DND-41 (cell line): ENCODE results near the gene CCDC6.

Experiments
- ATAC-seq: fragments of 200-7000 bp; cut with Tn5 transposase; 3 replicates; pipeline ENCODE4 v1.9.1; 2021; ENCODE audit warnings: low read depth; ENCODE audit not compliant: insufficient read depth
- DNase-seq: peaks from one replicate; pipeline ENCODE4 v3.0.0-alpha.2; 2020
- H2AFZ ChIP-seq: 2 replicates; pipeline ENCODE4 v1.6.0; 2012; ENCODE audit warnings: low read depth, low read length
- H3K27ac ChIP-seq: 2 replicates; pipeline ENCODE4 v1.5.1; 2012; ENCODE audit warnings: low read length, inconsistent platforms
- H3K27me3 ChIP-seq: fragments of 200-600 bp; sonication (generic); 2 replicates; pipeline ENCODE4 v1.6.0; 2012; ENCODE audit warnings: low read length, mild to moderate bottlenecking, inconsistent platforms; ENCODE audit not compliant: insufficient read depth, poor library complexity
- H3K36me3 ChIP-seq: 2 replicates; pipeline ENCODE4 v1.5.1; 2012; ENCODE audit warnings: low read length, inconsistent platforms; ENCODE audit not compliant: insufficient read depth
- H3K4me1 ChIP-seq: 2 replicates; pipeline ENCODE4 v1.5.1; 2012; ENCODE audit warnings: mild to moderate bottlenecking, low read length; ENCODE audit not compliant: insufficient read depth
- H3K4me2 ChIP-seq: 2 replicates; pipeline ENCODE4 v1.6.0; 2012; ENCODE audit warnings: mild to moderate bottlenecking, moderate library complexity, low read length, inconsistent platforms; ENCODE audit not compliant: insufficient read depth
- H3K4me3 ChIP-seq, 2 experiments: fragments of 200-600 bp in 1 of 2; shearing (Covaris generic) in 1 of 2; 2 replicates each; pipeline ENCODE4 v1.5.1; 2012 to 2016; ENCODE audit warnings: inconsistent platforms in 2 of 2, low read length in 2 of 2, mild to moderate bottlenecking in 2 of 2, low read depth in 1 of 2, moderate library complexity in 1 of 2
- H3K79me2 ChIP-seq: 2 replicates; pipeline ENCODE4 v1.6.0; 2012; ENCODE audit warnings: low read length, inconsistent platforms; ENCODE audit not compliant: insufficient read depth
- H3K9ac ChIP-seq: 2 replicates; pipeline ENCODE4 v1.6.0; 2012; ENCODE audit warnings: low read depth, mild to moderate bottlenecking, inconsistent platforms, low read length, moderate library complexity
- H3K9me3 ChIP-seq: 2 replicates; pipeline ENCODE4 v1.5.1; 2012; ENCODE audit warnings: low read length, moderate library complexity, mild to moderate bottlenecking, inconsistent platforms; ENCODE audit not compliant: insufficient read depth, severe bottlenecking
- H4K20me1 ChIP-seq: 2 replicates; pipeline ENCODE4 v1.6.0; 2012; ENCODE audit warnings: low read length; ENCODE audit not compliant: insufficient read depth
- EZH2 ChIP-seq: IDR thresholded peaks from 3 replicates; pipeline ENCODE4 v1.6.1; 2012; ENCODE audit warnings: borderline replicate concordance, low read depth, mild to moderate bottlenecking, moderate library complexity, low read length, inconsistent platforms; ENCODE audit not compliant: severe bottlenecking
- TF ChIP-seq, protein P1 (sequence below): IDR thresholded peaks from 2 replicates; pipeline ENCODE4 v1.5.1; 2012; ENCODE audit warnings: borderline replicate concordance, low read length, moderate library complexity, mild to moderate bottlenecking; ENCODE audit not compliant: poor library complexity, severe bottlenecking; ENCODE audit errors: extremely low read depth

Gene CCDC6

GRCh38 chr10:59894114-59894513 lies 12.2 kb downstream of the CCDC6 start:
- TF ChIP-seq, protein P1, sequence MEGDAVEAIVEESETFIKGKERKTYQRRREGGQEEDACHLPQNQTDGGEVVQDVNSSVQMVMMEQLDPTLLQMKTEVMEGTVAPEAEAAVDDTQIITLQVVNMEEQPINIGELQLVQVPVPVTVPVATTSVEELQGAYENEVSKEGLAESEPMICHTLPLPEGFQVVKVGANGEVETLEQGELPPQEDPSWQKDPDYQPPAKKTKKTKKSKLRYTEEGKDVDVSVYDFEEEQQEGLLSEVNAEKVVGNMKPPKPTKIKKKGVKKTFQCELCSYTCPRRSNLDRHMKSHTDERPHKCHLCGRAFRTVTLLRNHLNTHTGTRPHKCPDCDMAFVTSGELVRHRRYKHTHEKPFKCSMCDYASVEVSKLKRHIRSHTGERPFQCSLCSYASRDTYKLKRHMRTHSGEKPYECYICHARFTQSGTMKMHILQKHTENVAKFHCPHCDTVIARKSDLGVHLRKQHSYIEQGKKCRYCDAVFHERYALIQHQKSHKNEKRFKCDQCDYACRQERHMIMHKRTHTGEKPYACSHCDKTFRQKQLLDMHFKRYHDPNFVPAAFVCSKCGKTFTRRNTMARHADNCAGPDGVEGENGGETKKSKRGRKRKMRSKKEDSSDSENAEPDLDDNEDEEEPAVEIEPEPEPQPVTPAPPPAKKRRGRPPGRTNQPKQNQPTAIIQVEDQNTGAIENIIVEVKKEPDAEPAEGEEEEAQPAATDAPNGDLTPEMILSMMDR: no peak
- TF ChIP-seq EZH2: no peak
- Histone ChIP-seq H4K20me1 (peaks cover 72% of the 10 kb centered on the region), H3K36me3 (peaks cover 19% of the 10 kb centered on the region), H3K4me2 (no peak overlapping the region), H3K9ac (no peak overlapping the region), H3K9me3 (no peaks in the 10 kb centered on the region), H3K4me1 (no peaks in the 10 kb centered on the region), H3K27me3 (no peaks in the 10 kb centered on the region), H2AFZ (no peak overlapping the region), H3K4me3 (no peak overlapping the region), H3K79me2 (peaks cover 96% of the 10 kb centered on the region), H3K27ac (no peak overlapping the region)
- no peak for DNase-seq
- no peak for ATAC-seq

DNA sequence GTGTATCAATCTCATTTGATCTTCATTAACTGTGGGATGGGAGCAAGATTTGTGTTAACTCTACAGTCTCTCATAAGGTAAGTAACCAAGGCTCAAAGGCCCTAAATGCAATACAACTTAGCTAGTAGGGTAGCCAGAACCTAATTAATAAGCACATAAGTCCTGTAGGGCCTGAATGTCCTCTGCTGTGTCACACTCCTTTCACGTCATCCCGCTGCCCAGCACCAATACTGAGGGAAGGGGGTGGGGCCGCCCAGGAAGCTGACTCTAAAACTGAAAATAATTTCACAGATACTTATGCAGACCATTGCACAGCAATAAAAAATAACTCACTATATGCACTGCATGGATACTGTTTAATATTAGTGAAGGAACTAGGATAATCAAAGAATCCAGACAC lies 13.7 kb downstream of the CCDC6 start:
- Histone ChIP-seq H3K27ac (no peak overlapping the region), H4K20me1 (peaks cover 72% of the 10 kb centered on the region), H3K9me3 (no peaks in the 10 kb centered on the region), H3K4me2 (no peak overlapping the region), H3K4me1 (no peaks in the 10 kb centered on the region), H3K9ac (no peak overlapping the region), H3K36me3 (peaks cover 28% of the 10 kb centered on the region), H2AFZ (no peak overlapping the region), H3K4me3 (no peak overlapping the region), H3K27me3 (no peaks in the 10 kb centered on the region), H3K79me2 (peaks cover 96% of the 10 kb centered on the region)
- no peak for TF ChIP-seq EZH2
- TF ChIP-seq, protein P1: no peak
- no peak for ATAC-seq
- no peak for DNase-seq

DNA sequence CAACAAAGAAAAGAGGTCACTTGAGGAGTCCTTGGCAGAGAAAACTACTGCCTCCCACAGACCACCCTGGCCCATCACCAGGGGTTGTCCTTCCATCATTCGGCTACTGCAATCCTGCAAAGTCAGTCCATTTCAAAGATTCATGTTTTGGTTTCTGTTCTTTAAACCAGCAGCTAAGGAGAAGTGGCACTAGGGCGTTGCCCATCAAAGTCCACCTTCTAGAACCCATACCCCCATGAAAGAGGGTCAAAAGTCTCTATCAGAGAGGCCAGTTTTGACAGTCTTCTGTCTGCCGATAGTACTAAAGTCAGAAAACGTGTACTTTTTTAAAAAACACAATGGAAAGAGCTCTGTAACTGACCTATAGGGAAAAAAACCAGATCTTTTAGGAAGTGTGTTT lies 14.4 kb downstream of the CCDC6 start:
- H3K9me3 ChIP-seq: no peaks in the 10 kb centered on the region
- H3K27ac ChIP-seq: no peak overlapping the region
- DNase-seq: no peak
- peaks cover 28% of the 10 kb centered on the region for H3K36me3 ChIP-seq
- H3K4me3 ChIP-seq: no peak overlapping the region
- H2AFZ ChIP-seq: no peak overlapping the region
- ATAC-seq: no peak
- no peak overlapping the region for H3K9ac ChIP-seq
- peaks cover 75% of the 10 kb centered on the region for H4K20me1 ChIP-seq
- H3K4me2 ChIP-seq: no peak overlapping the region
- no peaks in the 10 kb centered on the region for H3K27me3 ChIP-seq
- no peaks in the 10 kb centered on the region for H3K4me1 ChIP-seq
- H3K79me2 ChIP-seq: peaks cover 98% of the 10 kb centered on the region
- TF ChIP-seq, protein P1: no peak

DNA sequence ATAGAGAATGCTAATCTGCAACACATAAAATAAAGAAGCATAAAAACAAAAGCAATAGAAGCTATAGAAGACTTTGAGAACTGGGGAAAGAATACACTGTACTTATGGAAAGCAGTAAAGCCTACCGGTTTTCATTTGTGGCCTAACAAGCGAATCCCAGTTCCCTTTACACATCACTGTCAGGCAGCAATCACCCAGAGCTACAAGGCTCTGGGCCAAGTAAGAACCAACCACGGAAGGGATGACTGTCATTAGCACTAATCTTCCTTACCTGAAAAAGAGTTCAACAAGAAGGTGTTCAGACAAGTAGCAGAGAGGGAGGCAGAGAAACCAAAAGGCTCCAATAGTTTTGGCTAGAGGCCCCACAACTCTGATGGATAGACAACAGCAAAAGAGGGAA lies 15.0 kb downstream of the CCDC6 start:
- Histone ChIP-seq H3K36me3 (peaks cover 28% of the 10 kb centered on the region), H3K79me2 (peaks cover 98% of the 10 kb centered on the region), H3K27me3 (no peaks in the 10 kb centered on the region), H3K9ac (no peak overlapping the region), H3K4me3 (no peak overlapping the region), H3K27ac (no peak overlapping the region), H4K20me1 (peaks cover 76% of the 10 kb centered on the region), H3K4me2 (no peak overlapping the region), H3K4me1 (no peaks in the 10 kb centered on the region), H2AFZ (no peak overlapping the region), H3K9me3 (no peaks in the 10 kb centered on the region)
- ATAC-seq (no peak), DNase-seq (no peak)
- TF ChIP-seq, protein P1: no peak
- TF ChIP-seq EZH2: no peak
